Fibroblast of the aortic adventitia (primary cell): Measurements from ENCODE around the gene RAB1B. TPM values are rescaled to one million over a fixed set of nuclear protein-coding genes. Genes with fewer than 3 reads are reported as not detected.

Source experiments
- DNase-seq: peaks from one replicate; pipeline ENCODE4 v3.0.0-alpha.2; 2010; ENCODE audit warnings: low read depth
- H3K4me3 ChIP-seq: 2 replicates; pipeline ENCODE4 v1.5.1; 2011; ENCODE audit warnings: low read depth, mild to moderate bottlenecking, control low read depth, low read length, moderate library complexity
- total RNA-seq: library from RNA; depleted of rRNA; stranded (reverse); fragments of >200 nt; gene quantifications from 2 replicates; pipeline ENCODE4 v1.2.3, GENCODE V29; 2012; ENCODE audit warnings: low replicate concordance
- TF ChIP-seq, protein P1 (sequence below): IDR thresholded peaks from 2 replicates; pipeline ENCODE4 v1.5.1; 2011; ENCODE audit warnings: mild to moderate bottlenecking, low read length, control low read depth, inconsistent platforms; ENCODE audit not compliant: insufficient read depth

Gene RAB1B
- total RNA-seq, 1 donor: 85.1 TPM

DNA sequence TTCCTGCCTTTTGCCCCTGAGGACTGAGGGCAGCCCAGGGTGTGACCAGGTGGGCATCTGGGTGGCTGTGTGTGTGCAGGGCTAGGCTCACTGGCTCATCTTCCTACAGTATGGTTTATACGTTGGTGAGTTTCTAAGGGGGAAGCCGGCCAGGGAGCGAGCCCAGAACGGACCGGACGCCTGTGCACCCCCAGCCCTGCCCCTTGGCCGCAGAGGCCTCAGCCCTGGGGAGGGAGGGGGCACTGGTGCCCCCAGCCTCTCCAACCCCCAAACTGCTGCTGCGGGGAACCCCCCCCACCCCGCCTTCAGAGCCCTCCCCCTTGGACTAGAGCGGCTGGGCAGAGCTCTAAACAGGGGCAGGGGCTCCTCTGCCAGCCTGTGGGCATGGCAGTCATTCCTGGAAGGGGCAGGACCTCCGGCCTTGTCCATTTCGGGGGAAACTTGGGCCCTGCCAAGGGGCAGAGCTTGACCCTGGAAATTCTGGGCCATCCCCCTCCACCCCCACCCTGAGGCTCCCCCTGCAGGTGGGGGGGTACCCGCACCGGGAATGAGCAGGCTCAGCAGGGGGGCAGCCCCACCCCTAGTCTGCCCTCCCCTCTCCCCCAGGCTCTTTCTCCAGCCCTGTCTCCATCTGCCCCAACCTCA lies 15.1 kb downstream of the RAB1B start:
- no peak for DNase-seq
- H3K4me3 ChIP-seq: no peak overlapping the region
- TF ChIP-seq, protein P1, sequence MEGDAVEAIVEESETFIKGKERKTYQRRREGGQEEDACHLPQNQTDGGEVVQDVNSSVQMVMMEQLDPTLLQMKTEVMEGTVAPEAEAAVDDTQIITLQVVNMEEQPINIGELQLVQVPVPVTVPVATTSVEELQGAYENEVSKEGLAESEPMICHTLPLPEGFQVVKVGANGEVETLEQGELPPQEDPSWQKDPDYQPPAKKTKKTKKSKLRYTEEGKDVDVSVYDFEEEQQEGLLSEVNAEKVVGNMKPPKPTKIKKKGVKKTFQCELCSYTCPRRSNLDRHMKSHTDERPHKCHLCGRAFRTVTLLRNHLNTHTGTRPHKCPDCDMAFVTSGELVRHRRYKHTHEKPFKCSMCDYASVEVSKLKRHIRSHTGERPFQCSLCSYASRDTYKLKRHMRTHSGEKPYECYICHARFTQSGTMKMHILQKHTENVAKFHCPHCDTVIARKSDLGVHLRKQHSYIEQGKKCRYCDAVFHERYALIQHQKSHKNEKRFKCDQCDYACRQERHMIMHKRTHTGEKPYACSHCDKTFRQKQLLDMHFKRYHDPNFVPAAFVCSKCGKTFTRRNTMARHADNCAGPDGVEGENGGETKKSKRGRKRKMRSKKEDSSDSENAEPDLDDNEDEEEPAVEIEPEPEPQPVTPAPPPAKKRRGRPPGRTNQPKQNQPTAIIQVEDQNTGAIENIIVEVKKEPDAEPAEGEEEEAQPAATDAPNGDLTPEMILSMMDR: no peak

DNA sequence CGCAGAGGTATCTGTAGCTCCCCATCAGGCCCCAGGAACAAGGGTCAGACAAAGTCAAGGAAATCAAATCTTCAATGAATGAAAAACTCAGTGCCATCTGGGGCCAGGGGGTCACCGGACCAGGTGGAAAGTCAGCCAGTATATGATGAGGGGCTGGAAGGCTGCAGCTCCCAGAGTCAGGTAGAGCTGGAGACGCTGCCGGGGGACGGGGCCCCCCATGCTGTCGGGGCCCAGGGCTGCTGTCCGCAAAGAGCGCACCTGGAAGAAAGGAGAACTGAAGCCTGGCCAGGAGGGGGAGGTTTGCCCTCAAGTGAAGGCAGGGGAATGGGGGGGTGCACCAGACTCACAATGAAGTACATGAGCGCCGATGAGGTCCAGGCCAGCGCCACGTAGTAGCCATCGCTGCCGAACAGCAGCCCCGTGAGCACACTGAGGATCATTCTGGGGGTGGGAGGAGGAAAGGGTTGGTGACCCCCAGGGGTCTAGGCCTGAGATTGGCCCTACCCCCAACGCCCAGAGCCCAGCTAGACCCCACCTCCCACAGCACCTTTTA lies 16.2 kb downstream of the RAB1B start:
- H3K4me3 ChIP-seq: no peak overlapping the region
- TF ChIP-seq, protein P1: no peak
- DNase-seq: no peak

DNA sequence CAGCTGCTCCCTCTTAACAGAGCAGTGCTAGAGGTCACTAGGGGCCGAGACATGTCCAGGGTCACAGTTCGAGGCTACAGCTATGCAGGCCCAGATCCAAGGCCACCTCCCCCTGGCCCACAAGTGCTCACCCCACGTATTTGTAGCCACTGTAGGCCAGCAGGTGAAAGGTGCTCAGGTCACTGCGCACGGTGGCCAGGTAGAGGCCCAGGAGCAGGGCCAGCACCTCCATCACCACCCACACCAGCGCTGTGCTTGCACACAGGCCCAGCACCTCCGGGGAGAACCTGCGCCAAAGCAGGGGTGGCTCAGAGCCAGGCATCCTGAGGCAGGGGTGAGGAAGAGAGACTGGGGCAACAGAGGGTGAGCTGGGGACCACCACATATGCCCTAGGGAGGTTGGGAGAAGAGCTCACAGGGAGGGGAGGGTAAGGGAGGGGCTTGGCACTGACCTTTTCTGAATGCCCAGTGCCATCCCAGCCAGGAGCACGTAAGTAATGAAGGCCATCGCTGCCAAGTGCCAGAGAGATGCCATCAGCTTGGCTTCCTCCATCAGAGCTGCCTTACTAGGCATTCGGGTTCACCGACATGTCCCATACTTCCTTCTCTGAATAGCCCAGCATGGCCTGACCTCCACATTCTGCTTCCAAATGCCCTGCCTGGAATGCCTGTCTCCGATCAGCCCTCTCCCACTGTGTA lies 17.0 kb downstream of the RAB1B start:
- TF ChIP-seq, protein P1: no peak
- no peak overlapping the region for H3K4me3 ChIP-seq
- DNase-seq: no peak

DNA sequence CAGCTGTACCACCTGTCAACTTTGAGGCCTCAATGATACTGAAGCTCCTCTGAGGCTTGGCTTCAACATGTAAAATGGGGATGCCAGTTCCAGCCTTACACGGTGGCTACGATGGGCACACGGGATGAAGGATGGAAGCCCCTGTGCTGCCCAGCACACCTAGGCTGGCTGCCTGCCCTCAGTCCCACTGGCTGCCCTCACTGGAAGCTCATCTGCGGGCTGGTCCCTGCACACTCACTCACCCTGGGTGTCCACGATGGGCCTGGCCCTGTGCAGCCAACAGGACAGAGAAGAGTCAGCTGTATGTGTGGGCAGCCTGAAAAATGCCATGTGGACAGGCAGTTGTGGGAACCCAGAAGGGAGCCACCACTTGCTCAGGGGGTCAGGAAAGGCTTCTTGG lies 18.3 kb downstream of the RAB1B start:
- no peak overlapping the region for H3K4me3 ChIP-seq
- TF ChIP-seq, protein P1: no peak
- no peak for DNase-seq

DNA sequence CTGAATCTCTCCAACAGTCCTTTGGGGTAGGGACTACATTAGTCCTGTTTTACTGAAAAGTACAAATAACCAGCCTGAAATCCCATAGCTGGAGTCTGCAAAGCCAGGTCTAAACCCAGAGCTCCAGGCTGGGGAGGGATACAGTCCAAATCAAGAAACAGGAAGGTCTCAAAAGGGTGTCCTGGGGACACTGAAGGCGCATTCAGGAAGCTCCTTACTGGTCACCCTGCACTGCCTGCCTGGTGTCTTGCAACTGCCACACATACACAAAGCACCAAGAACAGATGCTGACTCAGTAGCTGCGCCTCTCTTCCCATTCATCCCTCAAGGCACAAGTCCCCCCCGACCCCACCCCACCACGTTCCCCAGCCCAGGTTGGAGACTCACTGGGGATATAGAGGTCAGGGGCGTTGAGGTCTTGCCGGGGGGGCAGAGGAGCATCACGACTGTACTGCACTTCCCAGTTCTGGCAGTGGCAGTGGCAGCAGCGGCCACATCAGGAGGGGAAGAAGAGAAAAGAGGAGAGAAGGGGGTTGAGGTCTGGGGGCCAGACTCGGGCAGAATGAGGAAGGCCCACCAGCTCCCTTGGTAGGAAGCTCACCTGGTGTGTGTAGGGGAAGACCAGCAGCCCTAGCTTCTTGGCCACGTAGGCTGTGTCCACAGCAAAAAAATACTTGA lies 18.9 kb downstream of the RAB1B start:
- peak overlapping the region; percentile 92 for H3K4me3 ChIP-seq
- TF ChIP-seq, protein P1: no peak
- no peak for DNase-seq

DNA sequence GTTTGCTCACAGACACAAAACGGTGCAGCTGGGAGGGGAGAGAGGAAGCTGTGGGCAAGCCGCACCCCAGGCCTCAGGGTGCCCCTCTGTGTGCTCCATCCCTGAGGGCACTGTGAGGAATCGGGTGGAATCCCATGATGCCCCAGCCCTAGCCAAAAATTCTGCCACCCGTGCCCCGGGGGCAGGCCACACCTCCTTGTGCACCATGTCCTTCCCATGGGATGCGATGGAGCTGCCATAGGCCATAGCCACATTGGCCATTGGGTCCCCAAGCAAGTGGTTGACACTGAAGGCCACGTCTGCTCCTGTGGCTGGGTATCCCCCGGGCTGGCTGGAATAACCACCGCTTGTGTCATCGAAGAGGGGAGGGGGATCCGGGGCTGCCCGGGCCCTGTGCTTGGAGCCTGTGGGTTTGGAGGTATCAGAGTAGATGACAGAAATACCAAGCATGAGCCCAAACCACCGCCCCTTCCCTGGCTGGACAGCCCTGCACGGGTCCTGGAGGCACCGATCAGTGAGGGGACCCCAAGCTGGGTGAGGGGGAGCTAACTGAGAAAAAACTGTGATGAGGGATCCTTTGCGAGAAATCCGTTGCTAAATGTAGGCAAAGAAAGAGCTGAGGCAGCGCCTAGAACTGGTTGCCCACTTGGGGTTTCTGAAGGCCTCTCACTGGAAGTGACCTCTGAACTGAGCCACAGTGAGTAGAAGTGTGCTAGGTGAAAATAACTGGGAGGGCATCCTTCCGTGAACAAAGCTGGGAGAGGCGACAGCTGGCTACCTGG lies 19.6 kb downstream of the RAB1B start:
- TF ChIP-seq, protein P1: no peak
- DNase-seq: no peak

More for the DNA sequence above, 19.6 kb downstream of the RAB1B start:
- H3K4me3 ChIP-seq: peak overlapping the region; percentile 92
